ENCODE measurements around the gene UGDH. TPM values are rescaled to one million over a fixed set of nuclear protein-coding genes. Genes with fewer than 3 reads are reported as not detected.
A peak's percentile ranks its signal among the peaks of the same experiment; 100 is the strongest.

Gene UGDH
- total RNA-seq, 1 donor from 2014 or later, result 32.3 TPM

DNA sequence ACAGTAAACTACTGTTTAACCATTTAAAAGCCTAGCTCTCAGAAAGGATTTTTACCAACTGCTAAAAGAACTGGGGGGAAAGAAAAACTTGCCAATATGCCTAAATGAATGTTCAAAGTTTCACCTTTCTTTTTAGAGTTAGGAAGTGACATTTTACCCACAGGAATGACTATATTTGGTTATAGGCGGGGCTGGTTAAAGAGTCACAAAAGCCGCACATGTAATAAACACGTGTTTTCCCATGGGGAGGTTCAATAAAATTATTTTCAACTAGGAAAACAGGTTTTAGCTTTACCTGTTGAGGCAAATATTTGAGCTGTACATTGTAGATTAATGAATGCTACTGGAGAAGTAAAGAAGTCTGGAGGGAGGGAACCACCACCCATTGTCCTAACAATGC lies 41.6 kb upstream of the UGDH start:
- no peak overlapping the region for H3K27ac Mint-ChIP-seq (ENCODE audit: unreplicated experiment)
- TF ChIP-seq CTCF (IDR thresholded peaks at IDR 0.05; ENCODE audit: partially characterized antibody, unreplicated experiment), result no peak
- H3K4me3 Mint-ChIP-seq (ENCODE audit: unreplicated experiment), result no peak overlapping the region
- H3K4me1 Mint-ChIP-seq (ENCODE audit: low read depth, unreplicated experiment), result no peaks in the 10 kb centered on the region
- no peaks in the 10 kb centered on the region for H3K9me3 Mint-ChIP-seq (ENCODE audit: unreplicated experiment)
- H3K36me3 Mint-ChIP-seq (ENCODE audit: unreplicated experiment), result peaks cover 16% of the 10 kb centered on the region
- no peak for DNase-seq
- peaks cover 6% of the 10 kb centered on the region for H3K27me3 Mint-ChIP-seq (ENCODE audit: unreplicated experiment)

DNA sequence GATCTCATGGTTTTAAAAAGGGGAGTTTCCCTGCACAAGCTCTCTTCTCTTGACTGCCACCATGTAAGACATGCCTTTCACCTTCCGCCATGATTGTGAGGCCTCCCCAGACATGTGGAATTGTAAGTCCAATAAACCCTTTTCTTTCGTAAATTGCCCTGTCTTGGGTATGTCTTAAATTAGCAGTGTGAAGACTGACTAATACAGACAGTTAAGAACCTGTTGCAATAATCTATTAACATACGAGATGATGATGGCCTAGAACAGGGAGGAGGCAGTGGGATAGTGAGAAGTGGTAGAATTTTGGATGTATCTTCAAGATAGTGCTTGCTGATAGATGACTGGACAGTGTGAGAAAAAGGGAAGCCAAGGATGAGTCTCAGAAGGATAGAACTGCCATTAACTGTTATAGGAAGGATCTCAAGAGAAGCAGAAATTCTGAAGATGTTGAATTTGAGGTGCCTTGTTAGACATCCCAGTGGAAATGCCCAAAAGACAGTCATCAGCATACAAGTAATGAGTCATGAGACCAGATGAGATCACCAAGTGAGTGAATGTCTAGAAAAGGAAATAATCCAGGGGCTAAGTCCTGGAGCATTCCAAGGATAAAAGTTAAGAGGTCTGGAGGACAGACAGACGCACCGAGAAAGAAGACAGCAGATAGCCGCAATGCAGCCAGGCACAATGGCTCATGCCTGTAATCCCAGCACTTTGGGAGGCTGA lies 38.8 kb upstream of the UGDH start:
- no peak for DNase-seq
- Mint-ChIP-seq H3K4me1 (ENCODE audit: low read depth, unreplicated experiment) (no peaks in the 10 kb centered on the region), H3K4me3 (ENCODE audit: unreplicated experiment) (peak overlapping the region; percentile 19), H3K36me3 (ENCODE audit: unreplicated experiment) (peaks cover 16% of the 10 kb centered on the region), H3K27me3 (ENCODE audit: unreplicated experiment) (peaks cover 6% of the 10 kb centered on the region), H3K9me3 (ENCODE audit: unreplicated experiment) (no peaks in the 10 kb centered on the region), H3K27ac (ENCODE audit: unreplicated experiment) (no peak overlapping the region)
- no peak for TF ChIP-seq CTCF (IDR thresholded peaks at IDR 0.05; ENCODE audit: partially characterized antibody, unreplicated experiment)

- H3K9me3 Mint-ChIP-seq (ENCODE audit: unreplicated experiment), result peaks cover 1% of the 10 kb centered on the region
- peaks cover 16% of the 10 kb centered on the region for H3K36me3 Mint-ChIP-seq (ENCODE audit: unreplicated experiment)
- TF ChIP-seq CTCF (IDR thresholded peaks at IDR 0.05; ENCODE audit: partially characterized antibody, unreplicated experiment), result no peak
- H3K4me3 Mint-ChIP-seq (ENCODE audit: unreplicated experiment), result no peak overlapping the region
- peaks cover 4% of the 10 kb centered on the region for H3K27me3 Mint-ChIP-seq (ENCODE audit: unreplicated experiment)
- H3K27ac Mint-ChIP-seq (ENCODE audit: unreplicated experiment), result no peak overlapping the region
- DNase-seq, result no peak
- no peaks in the 10 kb centered on the region for H3K4me1 Mint-ChIP-seq (ENCODE audit: low read depth, unreplicated experiment)
These were observed 36.2 kb upstream of the UGDH start for GRCh38 chr4:39563346-39563847.

DNA sequence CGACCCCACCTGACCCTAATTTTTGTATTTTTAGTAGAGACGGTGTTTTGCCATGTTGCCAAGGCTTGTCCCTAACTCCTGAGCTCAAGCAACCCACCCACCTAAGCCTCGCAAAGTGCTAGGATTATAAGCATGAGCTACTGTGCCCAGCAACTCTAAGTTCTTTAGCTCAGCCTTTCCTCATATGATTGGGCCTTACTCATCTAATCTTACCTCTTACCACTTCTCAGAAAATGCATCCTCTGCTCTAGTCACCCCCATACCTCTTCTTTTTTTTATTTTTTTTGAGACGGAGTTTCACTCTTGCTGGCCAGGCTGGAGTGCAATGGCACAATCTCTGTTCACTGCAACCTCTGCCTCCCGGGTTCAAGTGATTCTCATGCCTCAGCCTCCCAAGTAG lies 35.6 kb upstream of the UGDH start:
- Mint-ChIP-seq H3K36me3 (ENCODE audit: unreplicated experiment) (peaks cover 16% of the 10 kb centered on the region), H3K27me3 (ENCODE audit: unreplicated experiment) (peaks cover 4% of the 10 kb centered on the region), H3K4me1 (ENCODE audit: low read depth, unreplicated experiment) (no peaks in the 10 kb centered on the region), H3K9me3 (ENCODE audit: unreplicated experiment) (peaks cover 1% of the 10 kb centered on the region), H3K4me3 (ENCODE audit: unreplicated experiment) (no peak overlapping the region), H3K27ac (ENCODE audit: unreplicated experiment) (no peak overlapping the region)
- no peak for TF ChIP-seq CTCF (IDR thresholded peaks at IDR 0.05; ENCODE audit: partially characterized antibody, unreplicated experiment)
- no peak for DNase-seq

- no peak for TF ChIP-seq CTCF (IDR thresholded peaks at IDR 0.05; ENCODE audit: partially characterized antibody, unreplicated experiment)
- no peaks in the 10 kb centered on the region for H3K4me1 Mint-ChIP-seq (ENCODE audit: low read depth, unreplicated experiment)
- H3K9me3 Mint-ChIP-seq (ENCODE audit: unreplicated experiment), result peaks cover 1% of the 10 kb centered on the region
- H3K4me3 Mint-ChIP-seq (ENCODE audit: unreplicated experiment), result no peak overlapping the region
- no peak for DNase-seq
- H3K27me3 Mint-ChIP-seq (ENCODE audit: unreplicated experiment), result peaks cover 5% of the 10 kb centered on the region
- no peak overlapping the region for H3K27ac Mint-ChIP-seq (ENCODE audit: unreplicated experiment)
- peaks cover 2% of the 10 kb centered on the region for H3K36me3 Mint-ChIP-seq (ENCODE audit: unreplicated experiment)
These were observed 32.4 kb upstream of the UGDH start for GRCh38 chr4:39559626-39560025.

Data from glutamatergic neuron (in vitro differentiated cells).